GM18519 (cell line): ENCODE measurements around the gene RPS24.
"Not testable (repeated sequence)": the region's sequence is repeated elsewhere in the genome, so short reads cannot be mapped to it uniquely, and the experiment has no call there.

Experiments used
- ATAC-seq: cut with Tn5 transposase; IDR thresholded peaks from one replicate; pipeline ENCODE4 v1.9.1; 2021; ENCODE audit warnings: mild to moderate bottlenecking, moderate library complexity; ENCODE audit not compliant: unreplicated experiment, low FRiP score

The RPS24 gene

GRCh38 chr10:78047314-78047891, 13.7 kb downstream of the RPS24 start:
- peak; percentile 36 for ATAC-seq

- ATAC-seq = no peak
These were observed 16.2 kb downstream of the RPS24 start for GRCh38 chr10:78049851-78050250.

DNA sequence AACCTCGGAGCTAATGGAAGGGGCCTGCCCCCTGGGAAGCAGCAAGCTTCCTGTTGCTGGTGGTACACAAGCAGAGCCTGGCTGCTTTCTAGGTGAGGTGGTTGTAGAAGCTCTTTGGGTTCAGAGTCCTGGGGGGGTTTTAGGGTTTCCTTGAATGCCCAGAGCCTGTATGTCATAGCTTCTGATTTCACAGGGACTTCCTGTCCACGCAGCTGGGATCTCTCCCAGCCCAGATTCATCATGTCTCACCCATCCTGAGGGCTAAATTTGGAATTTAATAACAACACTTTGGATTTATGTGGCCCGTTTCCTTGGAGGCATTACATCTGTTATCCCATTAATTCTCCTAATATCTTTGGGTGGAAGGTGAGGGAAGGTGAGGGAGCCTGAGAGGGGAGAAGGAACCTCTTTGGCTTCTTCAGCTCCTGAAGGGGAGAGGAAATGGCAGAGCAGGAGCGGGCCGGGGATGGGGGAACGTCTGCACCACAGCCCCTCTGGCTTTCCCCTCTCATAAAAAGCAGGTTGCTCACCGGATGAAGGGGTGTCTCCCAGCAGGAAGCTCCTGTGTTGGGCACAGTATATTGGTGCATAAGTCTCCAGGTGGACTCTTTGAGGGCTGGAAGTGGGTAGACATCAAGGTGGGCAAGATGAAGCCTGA, 19.7 kb downstream of the RPS24 start:
- ATAC-seq = no peak

DNA sequence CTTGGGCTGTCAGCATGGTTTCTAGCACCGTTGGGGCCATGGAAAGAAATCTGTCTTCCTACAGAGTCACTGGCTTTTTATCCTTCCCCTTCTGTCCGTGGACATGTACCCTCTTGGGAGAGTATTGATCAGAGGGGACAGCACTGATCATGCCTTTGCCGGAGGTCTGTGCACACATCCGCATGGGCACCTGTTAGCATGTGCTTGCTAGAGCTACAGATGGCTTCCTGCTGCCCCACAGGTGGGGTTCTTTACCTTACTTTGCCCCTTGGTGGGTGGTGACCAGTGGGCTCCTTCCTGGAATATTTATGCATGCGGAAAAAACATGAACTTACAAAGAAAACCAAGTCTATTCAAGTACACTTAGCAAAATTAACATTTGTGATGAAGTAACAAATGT, 24.9 kb downstream of the RPS24 start:
- no peak for ATAC-seq

DNA sequence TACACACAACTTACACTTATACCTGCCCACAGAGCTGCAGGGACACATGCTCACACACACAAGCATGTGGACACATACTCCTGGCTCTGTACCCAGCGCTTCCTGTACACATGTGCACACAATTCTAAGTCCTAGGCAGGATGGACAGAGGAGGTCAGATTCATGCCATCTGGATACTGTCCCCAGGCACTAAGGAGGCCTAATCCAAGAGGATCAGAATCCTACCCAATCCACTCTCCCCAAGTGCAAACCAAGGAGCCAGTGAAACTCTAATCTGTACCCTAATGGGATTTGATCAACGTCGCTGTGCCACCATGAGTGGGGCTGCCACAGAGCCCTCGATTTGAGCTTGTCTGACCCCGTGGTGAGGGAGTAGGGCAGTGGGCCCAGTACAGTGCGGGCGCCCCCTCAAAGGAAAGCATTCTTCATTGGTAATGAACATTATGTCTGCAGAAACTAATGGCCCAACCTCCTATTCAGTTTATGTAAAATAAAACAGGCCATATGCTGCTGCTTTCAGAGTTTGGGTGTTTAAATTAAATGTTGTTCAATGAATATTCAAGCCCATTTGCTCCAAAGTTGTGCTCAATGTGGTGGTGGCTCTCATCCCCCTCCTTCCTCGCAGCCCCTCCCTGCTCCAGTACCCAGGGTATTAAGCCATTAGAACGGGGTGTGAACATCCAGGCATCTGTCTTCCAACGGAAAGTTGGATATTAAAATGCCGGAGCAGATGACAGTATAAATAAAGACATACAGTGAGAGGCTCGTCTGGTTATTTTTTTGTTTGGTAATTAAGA, 26.4 kb downstream of the RPS24 start:
- ATAC-seq = no peak

DNA sequence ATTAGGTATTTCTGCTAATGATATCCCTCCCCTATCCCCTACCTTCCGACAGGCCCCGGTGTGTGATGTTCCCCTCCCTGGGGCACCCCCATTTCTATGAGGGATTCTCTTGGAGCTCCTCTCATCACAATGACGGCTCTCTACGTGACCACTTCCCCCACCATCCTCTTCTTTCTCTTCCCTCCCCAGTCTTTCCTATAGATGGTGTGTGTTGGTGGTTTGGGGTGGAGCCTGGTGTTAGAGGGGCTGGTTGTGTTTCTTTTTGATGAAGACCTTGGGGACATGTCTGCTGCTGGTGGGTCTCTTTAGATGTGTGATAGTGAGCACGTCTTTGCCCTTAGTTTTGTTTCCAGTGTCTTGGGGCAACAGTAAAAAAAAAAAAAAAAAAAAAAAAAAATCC, 28.6 kb downstream of the RPS24 start:
- ATAC-seq = no peak

GRCh38 chr10:78063236-78063635, 29.6 kb downstream of the RPS24 start:
- no peak for ATAC-seq

GRCh38 chr10:78064919-78065318, 31.3 kb downstream of the RPS24 start:
- ATAC-seq = not testable (repeated sequence)

DNA sequence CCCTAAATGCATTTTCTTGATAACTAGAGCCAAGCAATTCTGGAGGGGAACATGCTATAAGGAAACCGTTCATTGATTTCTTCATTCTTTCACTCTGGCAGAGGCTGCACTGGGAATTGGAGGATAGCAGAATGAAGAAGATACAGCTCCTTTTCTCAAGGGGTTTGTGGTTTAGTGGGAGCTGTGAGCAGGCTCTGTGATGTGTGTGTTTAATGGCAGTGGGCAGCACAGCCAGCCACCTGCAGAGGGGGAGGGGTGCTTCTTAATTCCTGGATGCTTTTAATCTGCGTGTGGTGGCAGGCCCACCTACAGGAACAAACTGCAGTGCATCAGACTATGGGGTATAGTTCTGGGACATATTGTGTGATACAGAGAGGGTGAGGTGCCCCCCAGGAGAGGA, 31.9 kb downstream of the RPS24 start:
- ATAC-seq = no peak

- ATAC-seq = no peak
These were observed 32.3 kb downstream of the RPS24 start for GRCh38 chr10:78066012-78066411.

DNA sequence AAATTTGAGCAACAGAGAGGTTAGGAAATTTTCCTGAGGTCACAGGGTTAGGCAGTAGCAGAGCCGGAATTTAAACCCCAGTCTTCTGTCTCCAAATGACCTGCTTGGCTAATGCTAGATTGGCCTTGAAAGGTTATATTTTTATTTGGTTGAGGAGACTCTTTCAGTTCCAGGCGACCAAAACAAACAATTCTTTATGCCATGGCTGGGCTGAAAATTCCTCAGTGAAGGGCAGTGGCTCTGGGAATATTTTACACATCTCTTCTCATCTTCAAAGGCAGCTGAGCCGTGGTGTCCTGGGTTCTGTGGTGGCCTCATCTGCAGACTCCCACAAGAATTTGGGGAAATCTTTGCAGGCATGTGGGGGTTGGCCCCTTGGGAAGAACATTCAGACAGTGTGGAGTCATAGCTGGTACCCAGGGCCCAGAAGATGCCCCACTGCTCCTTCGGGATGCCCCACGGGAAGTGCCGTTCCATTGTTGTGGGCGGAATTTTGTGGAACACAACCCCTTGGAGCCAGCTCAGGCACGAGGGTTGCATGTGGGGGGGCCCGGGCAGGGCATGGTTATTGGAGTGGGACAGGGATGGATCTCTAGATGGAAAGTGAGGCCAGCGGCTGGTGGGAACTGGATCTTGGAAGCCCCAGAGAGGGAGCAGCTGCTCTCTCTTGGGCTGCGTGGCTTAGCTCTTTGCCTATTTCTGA, 33.2 kb downstream of the RPS24 start:
- ATAC-seq = no peak

DNA sequence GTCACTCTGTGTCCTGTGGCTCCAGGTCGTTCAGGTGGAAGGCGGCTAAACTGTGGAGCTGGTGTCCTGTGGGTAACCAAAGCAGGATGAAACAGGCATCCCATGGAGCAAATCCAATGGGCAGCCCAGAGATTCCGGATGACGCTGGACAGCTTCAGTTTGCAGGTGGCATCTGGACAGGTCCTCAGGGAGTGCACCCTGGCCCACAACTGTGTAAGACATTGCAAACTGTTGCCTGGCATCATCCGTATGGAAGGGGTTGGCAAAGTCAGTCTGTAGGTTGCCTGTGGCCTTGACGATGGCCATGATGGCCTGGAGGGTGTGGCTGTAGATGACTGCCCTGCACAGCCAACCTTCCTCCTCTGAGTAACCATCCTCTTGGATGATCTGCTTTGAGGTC, 35.5 kb downstream of the RPS24 start:
- no peak for ATAC-seq

DNA sequence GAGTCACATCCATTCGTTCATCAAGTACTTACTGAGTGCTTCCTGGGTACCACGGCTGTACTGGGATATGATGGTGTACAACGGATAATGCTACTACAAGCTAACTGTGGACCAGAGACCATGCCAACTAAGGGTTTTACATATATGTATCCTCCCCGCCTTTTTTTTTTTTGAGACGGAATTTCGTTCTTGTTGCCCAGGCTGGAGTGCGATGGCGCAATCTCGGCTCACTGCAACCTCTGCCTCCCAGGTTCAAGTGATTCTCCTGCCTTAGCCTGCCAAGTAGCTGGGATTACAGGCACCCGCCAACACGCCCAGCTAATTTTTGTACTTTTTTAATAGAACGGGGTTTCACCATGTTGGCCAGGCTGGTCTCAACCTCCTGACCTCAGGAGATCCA, 36.4 kb downstream of the RPS24 start:
- ATAC-seq = not testable (repeated sequence)

- no peak for ATAC-seq
These were observed 37.1 kb downstream of the RPS24 start for GRCh38 chr10:78070726-78071125.

GRCh38 chr10:78071140-78071856, 37.6 kb downstream of the RPS24 start:
- ATAC-seq = no peak

DNA sequence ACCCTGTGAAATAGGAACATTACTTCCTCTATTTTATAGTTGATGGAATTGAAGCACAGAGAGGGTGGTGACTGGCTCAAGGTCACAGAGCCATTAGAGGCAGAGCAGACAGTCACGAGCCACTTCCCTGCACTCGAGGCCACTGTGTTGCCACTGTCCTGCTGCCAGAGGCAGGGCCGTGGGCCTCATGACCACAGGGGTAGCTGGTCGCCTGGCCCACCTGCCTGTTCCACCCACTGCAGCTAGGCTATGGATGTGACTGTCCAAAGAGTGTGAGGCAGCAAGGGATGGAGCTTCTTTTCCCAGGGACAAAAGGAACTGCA, 38.2 kb downstream of the RPS24 start:
- no peak for ATAC-seq

DNA sequence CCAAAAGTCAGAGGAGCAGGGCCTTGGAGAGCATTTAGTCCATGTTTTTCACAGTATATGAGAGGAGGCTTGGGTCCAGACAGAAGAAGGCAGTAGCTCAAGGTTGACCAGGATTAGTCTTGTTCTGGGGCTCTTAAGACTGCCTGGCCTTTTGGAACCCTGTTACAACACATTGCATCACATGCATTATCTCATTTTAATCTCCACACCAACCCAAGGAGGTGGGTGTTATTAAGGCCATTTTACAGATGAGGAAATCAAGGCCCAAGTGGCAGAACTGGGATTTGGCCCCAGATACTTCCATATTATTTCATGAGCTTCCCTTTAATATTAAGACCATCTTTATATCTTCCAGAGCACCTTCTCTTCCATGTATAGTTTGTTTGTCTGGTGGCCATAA, 38.8 kb downstream of the RPS24 start:
- ATAC-seq = no peak

GRCh38 chr10:78075806-78076205, 42.1 kb downstream of the RPS24 start:
- not testable (repeated sequence) for ATAC-seq

DNA sequence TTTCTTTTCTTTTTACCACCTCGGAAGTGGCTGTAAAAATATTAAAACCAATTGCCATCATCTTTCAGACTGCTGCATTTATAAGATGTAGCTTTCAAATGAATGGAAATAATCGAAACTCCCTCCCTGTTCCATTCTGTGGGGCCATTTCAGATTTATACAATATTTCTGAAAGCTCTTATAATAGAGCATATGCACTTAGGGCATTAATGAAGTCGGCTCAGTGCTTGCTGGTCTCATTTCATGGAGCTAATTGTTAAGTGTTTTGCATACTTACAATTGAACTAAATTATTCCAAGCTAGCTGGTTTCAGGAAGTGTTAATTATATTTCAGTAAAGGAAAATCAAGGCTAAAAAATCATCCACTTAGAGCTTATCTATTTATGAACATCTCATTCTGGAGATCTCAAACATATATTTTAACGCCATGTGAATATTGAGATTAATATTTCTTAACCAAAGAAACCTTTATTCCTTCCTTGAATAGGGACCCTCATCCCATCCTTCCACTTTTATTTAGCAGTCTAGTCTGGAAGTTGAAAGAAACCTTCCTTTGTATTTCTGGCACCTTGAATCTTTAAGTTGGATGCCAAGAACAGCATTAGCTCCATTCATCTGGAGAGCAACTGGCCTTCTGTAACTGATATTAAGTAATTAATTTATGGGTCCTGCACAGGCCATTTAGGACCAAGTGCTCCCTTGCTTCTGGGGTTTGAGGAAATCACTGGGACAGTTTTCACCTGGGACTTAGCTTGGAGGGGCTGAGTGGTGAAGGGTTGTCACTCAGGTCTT, 45.1 kb downstream of the RPS24 start:
- no peak for ATAC-seq

DNA sequence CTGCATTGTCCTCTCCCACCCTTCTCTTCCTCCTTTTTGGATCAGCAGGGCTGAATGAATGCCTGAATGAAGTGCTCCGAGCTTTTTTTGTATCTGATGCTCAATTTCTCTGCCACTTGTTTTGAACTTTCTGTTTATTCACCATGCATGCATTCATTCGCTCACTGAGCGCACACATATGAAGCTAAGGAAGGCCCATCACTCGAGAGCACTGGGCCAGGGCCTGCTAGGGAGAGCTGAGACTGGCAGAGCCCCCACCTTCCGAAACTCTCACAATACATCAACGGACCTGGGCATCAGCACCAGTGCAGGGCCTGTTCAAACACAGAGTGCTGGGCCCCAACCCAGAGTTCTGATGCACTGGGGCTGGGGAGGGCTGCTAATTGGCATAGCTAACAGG, 45.7 kb downstream of the RPS24 start:
- no peak for ATAC-seq
